GM12873 (cell line): ENCODE data around the gene CNBD2.

Source experiments
- CTCF ChIP-seq: IDR thresholded peaks from 2 replicates; pipeline ENCODE4 v1.5.1; 2012; ENCODE audit warnings: low read depth, mild to moderate bottlenecking, moderate library complexity, low read length, control low read depth; ENCODE audit not compliant: insufficient read depth; ENCODE audit errors: missing control alignments

CNBD2 gene

GRCh38 chr20:36031806-36032205, 63.4 kb downstream of the CNBD2 start:
- no peak for TF ChIP-seq CTCF

GRCh38 chr20:36034875-36035274, 66.5 kb downstream of the CNBD2 start:
- no peak for TF ChIP-seq CTCF

DNA sequence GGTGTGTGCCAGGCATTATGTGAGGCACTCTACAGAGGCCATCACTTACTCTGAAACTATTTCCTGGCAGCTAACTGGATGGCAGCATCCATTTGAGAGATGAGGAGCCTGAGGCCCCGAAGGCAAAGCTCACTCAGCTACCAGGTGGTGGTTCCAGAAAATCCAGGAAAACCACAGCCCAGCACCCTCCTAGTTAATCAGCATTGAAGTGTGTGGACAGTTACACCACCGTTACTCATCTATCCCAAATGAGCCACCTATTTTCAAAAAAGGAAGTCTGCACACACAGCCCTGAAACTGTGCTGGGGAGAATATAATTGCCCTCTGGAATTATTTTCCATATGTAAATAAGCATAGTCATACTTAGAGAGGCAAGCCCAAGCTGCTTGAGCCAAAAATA, 67.4 kb downstream of the CNBD2 start:
- no peak for TF ChIP-seq CTCF

DNA sequence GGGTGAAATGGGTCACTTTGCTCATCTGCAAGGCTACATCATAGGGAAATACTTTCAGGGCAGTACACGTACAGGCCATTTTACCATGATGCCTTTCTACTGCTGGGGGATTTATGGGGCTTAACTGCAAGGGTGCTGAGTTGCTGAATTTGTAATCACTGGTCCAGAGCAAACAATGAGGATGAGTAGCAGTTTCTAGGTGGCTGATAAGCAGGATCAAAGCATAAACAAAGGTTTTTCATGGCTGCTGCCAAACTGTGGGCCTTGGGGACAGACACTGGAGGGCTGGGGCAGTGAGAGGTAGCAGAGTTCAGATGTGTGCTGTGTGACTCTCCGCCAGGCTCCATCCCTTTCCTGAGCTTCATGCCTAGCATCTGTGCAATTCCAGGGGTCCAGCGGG, 68.3 kb downstream of the CNBD2 start:
- TF ChIP-seq CTCF: no peak

GRCh38 chr20:36040571-36040970, 72.2 kb downstream of the CNBD2 start:
- no peak for TF ChIP-seq CTCF

GRCh38 chr20:36043441-36043840, 75.1 kb downstream of the CNBD2 start:
- no peak for TF ChIP-seq CTCF

DNA sequence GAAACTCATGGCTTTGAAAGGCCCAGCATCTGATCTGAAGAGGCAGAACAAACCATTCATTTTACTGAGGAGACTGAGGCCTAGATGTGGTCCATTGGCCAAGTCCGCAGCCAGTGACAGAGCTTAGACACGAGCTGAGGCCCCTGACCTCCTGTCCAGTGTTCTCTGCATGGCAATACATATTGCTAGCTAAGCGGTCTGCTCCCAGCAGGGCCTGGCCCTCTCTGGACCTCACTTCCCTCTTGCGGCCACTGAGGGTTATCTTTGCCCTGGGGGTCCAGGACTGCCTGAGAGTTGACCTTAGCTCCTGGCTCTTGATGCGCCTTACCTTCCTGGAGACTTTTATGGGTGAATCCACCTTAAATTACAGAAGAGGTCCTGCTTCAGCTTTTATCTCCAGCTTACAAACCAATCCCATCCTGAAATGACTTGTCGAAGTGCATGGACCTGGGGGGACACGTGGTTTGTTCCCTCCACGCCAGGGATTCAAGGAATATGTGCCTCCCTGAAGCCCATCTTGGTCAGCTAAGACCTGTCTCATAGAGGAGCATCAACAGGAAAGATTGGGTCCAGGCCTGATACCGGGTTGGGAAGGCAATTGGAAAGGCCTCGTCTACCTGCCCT, 75.6 kb downstream of the CNBD2 start:
- no peak for TF ChIP-seq CTCF
